GM18505 (cell line): ENCODE results near the gene ATP13A2.

Experiments
- ATAC-seq: cut with Tn5 transposase; IDR thresholded peaks from one replicate; pipeline ENCODE4 v1.9.1; 2021; ENCODE audit not compliant: unreplicated experiment
- POLR2A ChIP-seq: IDR thresholded peaks from 4 replicates; pipeline ENCODE4 v1.6.1; 2011; ENCODE audit warnings: borderline replicate concordance; ENCODE audit not compliant: insufficient read depth, insufficient read length; ENCODE audit errors: extremely low read depth

The ATP13A2 gene, protein sequence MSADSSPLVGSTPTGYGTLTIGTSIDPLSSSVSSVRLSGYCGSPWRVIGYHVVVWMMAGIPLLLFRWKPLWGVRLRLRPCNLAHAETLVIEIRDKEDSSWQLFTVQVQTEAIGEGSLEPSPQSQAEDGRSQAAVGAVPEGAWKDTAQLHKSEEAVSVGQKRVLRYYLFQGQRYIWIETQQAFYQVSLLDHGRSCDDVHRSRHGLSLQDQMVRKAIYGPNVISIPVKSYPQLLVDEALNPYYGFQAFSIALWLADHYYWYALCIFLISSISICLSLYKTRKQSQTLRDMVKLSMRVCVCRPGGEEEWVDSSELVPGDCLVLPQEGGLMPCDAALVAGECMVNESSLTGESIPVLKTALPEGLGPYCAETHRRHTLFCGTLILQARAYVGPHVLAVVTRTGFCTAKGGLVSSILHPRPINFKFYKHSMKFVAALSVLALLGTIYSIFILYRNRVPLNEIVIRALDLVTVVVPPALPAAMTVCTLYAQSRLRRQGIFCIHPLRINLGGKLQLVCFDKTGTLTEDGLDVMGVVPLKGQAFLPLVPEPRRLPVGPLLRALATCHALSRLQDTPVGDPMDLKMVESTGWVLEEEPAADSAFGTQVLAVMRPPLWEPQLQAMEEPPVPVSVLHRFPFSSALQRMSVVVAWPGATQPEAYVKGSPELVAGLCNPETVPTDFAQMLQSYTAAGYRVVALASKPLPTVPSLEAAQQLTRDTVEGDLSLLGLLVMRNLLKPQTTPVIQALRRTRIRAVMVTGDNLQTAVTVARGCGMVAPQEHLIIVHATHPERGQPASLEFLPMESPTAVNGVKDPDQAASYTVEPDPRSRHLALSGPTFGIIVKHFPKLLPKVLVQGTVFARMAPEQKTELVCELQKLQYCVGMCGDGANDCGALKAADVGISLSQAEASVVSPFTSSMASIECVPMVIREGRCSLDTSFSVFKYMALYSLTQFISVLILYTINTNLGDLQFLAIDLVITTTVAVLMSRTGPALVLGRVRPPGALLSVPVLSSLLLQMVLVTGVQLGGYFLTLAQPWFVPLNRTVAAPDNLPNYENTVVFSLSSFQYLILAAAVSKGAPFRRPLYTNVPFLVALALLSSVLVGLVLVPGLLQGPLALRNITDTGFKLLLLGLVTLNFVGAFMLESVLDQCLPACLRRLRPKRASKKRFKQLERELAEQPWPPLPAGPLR

DNA sequence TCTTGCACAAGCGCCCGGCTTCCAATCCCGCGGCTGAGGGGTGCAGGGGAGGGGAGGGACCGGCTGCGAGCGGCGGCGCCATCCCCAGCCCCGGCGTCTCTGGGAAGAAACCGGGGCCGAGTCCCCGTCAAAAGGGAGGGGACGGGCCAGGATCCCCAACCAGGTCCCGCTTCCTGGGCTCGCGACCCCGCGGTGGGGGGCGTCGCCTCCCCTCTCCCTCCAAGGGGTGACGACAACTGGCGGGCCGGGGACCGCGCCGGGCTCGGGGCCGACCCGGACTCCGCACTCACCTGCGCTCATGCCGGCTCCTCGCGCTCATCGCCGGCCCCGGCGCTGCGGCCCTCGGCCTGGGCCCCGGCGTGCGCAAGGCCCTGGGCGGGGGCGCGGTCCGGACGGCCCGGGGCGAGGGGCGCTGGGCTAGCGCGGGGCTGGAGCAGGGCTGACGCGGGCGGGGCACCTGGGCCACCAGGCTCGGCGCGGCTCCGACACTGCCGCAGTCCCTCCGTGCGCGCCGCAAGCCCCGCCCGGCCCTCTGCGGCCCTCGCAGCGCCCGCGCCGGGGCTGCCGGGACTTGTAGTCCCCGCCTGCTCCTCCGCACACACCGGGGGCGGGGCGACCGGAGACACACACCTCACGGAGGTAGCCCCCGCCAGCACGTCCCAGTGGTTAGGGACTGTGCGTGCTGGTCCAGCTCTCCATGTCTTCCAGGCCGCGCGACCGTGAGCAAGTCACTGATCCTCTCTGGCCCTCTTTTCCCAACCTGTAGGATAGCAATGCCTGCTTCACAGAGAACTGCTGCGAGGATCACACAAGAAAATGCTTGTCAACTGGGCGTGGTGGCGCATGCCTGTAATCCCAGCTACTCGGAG, at the start of gene ATP13A2:
Gene ATP13A2, minus strand, starts transcription at position 490 of the 869 bp plus-strand sequence. Its CDS starts 190 bp downstream, at position 300.
- no peak for TF ChIP-seq POLR2A
- peak; percentile 86 for ATAC-seq

DNA sequence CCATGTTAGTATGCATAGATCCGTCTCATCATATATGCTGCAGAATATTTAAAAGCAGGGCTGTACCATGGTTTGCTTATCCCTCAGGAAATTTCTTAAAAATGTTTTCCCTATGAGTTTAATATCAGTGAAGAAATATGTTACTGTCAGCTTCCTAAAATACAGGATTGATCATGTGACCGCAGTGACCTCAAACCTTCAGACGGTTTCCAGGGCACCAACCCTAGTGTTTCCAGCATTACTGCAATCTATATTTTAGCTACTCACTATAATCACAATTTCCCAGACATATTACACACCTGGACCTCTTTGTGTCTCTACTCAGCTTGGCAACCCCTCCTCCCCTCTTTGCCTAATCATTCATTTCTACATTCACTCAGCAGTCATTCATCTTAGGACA, 49.8 kb upstream of the ATP13A2 start:
- no peak for ATAC-seq
- TF ChIP-seq POLR2A = no peak

DNA sequence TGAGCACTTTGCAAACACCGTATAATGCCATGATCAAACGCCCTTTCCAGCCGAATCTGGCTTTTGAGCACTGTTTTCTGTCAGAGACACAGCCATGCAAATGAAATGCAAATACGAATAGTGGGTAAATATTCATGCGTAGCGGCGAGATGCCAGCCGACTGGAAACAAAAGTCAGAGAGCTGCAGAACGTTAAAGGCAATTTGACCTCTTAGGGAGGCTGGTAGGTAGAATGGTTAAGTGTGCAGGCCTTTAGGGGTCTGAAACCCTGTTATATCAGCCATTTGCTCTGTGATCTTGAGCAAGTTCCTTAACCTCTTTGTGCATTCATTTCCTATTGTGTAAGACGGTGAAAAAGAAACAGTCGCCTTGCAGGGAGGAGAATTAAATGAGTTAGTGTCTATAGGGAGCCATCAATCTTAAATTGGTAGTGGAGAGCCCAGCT, 48.6 kb upstream of the ATP13A2 start:
- TF ChIP-seq POLR2A = no peak
- ATAC-seq = no peak

DNA sequence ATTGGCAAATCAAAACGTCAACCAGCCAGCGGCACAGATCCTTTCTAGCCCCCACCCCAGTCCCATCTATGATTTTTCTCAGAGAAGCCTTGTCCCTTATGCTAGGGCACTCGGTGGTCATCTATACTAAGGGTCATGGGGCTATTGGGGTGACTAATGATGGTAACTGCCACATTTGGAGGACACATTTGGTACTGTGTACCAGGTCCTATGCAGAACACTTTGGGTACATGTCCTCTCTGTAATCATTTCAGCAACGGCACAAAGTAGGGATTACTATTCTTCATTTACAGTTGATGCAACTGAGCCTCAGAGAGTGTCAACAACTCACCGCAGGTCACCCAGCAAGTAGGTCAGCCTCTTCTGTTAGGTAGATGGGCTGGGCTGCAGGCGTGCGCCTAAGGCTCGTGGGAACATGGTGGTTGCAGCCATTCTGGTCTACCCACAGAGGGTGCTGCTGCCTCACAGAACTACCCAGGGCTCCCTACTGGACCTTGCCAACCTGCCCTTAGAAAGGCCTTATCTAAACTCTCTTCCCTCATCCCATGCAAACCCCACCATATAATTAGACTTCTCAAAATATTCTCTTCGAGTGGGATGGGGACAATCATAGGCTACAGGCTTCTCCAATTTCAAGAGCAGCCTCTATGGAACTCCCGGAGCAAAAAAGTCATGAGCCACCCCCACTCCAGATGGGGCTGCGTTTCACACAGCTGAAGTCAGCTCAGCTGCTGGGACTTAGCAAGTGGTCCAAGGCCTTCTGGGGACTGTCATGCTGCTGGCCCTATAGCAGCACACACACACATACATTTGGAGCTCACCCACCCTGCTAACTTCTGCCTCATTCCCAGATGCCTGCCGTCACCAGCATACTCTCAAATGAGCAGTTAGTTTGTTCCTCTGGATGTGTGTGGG, 47.9 kb upstream of the ATP13A2 start:
- no peak for TF ChIP-seq POLR2A
- ATAC-seq = no peak

DNA sequence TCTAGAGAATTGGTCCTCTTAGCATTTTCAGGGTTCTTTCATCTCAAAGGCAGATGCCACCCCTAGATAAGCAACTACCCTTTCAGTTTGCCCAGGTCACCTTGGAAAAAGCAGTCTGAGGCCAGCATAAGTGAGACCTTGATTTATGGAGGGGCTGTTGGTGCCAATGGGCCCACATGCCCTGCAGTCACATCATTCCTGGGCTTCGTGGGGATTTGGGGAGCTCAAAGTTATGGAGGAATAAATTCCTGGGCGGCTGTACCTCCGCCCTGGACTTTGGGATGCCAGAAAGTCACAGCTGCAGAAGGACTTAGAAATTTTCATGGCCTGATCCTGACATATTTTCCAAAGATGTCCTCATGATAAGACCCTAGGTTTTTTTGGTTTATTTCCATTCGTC, 44.8 kb upstream of the ATP13A2 start:
- ATAC-seq = no peak
- no peak for TF ChIP-seq POLR2A

DNA sequence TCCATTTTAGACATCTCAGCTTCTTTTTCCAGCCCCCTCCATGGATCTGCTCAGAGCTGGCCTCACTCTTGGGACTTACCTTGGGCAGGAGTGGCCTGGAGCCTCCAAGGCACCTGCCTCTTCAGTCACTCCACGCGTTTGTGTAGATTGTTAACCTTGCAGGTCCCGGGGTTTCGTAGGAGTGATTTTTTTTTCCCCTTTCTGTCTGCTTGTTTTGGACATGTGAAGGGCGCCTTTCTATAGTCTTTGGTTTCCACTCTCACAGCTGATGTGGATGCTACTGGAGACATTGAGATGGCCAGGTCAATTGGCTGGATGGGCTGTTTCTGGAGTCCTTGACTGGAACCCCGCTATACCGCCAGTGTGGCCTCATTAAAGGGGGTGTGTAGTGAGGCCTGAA, 44.1 kb upstream of the ATP13A2 start:
- TF ChIP-seq POLR2A = no peak
- ATAC-seq = no peak

DNA sequence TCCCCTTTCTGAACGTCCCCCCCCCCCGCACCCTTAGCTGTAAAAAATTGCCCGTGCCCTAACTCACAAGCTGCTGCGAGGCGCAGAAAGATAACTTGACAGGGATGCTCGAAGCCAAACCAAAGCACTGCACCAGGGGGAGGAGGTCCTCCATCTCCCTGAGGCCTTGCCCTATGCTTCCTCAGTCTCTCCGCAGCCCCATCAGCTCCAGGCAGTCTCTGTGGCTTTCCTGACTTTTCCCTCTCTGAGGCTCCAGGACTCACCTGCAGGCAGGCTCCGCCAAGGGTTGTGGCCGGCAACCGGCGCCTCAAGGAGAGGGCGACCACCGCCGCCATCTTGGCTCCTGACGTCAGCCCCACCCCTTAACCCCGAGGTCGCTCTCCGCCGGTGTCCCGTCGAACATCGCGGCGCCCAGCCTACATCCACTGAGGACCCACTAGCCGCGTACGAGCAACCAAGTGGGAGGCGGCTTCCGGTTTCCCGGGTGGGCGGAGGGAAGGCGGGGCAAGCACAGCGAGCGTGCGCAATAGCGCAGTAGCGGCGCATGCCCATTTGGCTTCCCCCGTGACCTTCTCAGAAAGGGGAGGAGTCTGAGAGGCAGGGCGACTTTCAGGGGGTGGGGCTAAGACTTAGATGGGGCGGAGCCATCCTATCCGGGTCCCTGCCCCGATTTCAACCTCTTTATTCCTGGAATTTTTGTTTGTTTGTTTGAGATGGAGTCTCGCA, 42.1 kb upstream of the ATP13A2 start, which contains the start of gene SDHB:
Gene SDHB, minus strand, starts transcription at position 348 of the 726 bp plus-strand sequence. Its CDS starts 13 bp downstream, at position 335.
- ATAC-seq = peak; percentile 96
- TF ChIP-seq POLR2A = peak; percentile 87

DNA sequence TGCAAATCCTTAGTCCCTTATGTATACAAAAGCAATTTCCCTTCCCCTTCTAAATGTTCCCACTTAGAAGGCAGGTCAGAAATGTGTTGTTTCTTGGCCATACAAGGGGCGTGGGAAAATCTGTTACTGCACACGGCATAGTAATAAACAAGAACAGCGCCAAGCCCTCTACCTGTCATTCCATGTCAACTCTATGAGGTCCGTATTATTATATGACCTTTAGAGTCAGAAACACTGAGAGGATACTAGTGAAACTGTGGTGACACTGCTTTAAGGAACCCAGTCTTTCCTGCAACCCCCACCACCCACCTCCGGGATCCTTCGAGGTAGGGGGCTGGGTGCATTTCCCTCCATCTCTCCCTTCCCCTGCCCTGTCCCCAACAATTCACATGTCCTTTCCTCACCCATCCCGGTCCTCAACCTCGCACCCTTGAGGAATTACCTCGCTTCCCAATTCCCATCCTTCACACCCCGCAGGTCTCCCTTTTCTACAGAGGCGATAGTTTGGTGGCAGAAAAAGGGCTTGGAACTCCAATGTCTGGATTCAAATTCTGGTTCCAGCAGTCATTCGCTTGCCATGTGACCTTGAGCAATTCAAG, 41.5 kb upstream of the ATP13A2 start:
- no peak for TF ChIP-seq POLR2A
- ATAC-seq = no peak

DNA sequence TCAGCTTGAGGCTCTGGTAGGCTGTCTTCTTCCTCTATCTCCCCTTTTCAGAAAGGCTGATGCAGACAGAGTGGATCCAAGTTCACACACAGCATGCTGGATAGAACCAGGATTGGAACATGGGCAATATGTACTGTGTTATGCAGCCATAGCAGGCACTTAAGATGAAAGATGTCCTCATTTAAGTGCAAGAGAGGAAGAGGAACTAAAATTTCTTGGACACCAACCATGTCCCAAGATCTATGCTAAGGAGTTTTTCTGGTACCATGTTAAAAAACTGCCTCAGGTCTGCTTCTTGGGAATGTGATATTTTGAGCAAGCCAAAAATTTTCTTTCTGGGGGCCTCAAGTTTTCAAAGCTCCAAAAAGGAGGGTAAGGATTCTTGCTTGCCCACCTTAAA, 40.9 kb upstream of the ATP13A2 start:
- no peak for TF ChIP-seq POLR2A
- ATAC-seq = no peak

DNA sequence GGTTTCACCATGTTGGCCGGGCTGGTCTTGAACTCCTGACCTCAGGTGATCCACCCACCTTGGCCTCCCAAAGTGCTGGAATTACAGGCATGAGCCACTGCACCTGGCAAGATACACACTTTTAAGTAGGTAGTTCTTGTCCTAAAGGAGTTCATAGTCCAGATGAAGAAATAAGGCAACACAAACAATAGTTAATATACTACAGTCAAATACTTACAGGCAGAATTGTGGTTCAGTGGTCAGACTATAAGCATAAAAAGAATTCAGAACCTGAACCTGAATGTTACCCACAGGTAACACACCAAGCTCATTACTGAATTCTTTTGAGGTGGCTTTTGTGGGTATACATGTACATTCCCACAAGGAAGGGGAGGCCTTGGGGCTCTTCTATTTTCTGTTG, 40.3 kb upstream of the ATP13A2 start:
- no peak for TF ChIP-seq POLR2A
- no peak for ATAC-seq
